H9 (cell line): ENCODE results near the gene MPC1. TPM values are rescaled to one million over a fixed set of nuclear protein-coding genes. Genes with fewer than 3 reads are reported as not detected.

Source experiments
- DNase-seq: peaks from one replicate; pipeline ENCODE4 v3.0.0-alpha.2; 2017
- H2AFZ ChIP-seq: one replicate; pipeline ENCODE4 v1.6.1; 2013; ENCODE audit warnings: mild to moderate bottlenecking, low read length, control low read depth, moderate library complexity
- H2AK5ac ChIP-seq: 2 replicates; pipeline ENCODE4 v1.6.1; 2013; ENCODE audit warnings: low read length, control low read depth, mixed read lengths; ENCODE audit not compliant: insufficient read length
- H2BK120ac ChIP-seq: one replicate; pipeline ENCODE4 v1.6.1; 2013; ENCODE audit warnings: low read depth, mild to moderate bottlenecking, low read length, control low read depth, inconsistent platforms; ENCODE audit not compliant: poor library complexity, severe bottlenecking
- H2BK12ac ChIP-seq: 2 replicates; pipeline ENCODE4 v1.6.1; 2013; ENCODE audit warnings: low read length, control low read depth, mixed read lengths, low read depth; ENCODE audit not compliant: insufficient read length
- H2BK15ac ChIP-seq: 2 replicates; pipeline ENCODE4 v1.6.1; 2013; ENCODE audit warnings: low read depth, low read length, control low read depth
- H2BK20ac ChIP-seq: one replicate; pipeline ENCODE4 v1.6.1; 2013; ENCODE audit warnings: low read depth, mild to moderate bottlenecking, low read length, control low read depth, inconsistent platforms; ENCODE audit not compliant: poor library complexity, severe bottlenecking
- H2BK5ac ChIP-seq: 2 replicates; pipeline ENCODE4 v1.6.1; 2013; ENCODE audit warnings: low read length, control low read depth, mixed read lengths; ENCODE audit not compliant: insufficient read length
- H3K14ac ChIP-seq: 2 replicates; pipeline ENCODE4 v1.6.1; 2013; ENCODE audit warnings: low read length, control low read depth; ENCODE audit not compliant: insufficient read depth
- H3K18ac ChIP-seq: 2 replicates; pipeline ENCODE4 v1.6.1; 2013; ENCODE audit warnings: low read depth, mild to moderate bottlenecking, mixed read lengths, low read length, control low read depth; ENCODE audit not compliant: insufficient read length
- H3K23ac ChIP-seq: 2 replicates; pipeline ENCODE4 v1.6.1; 2013; ENCODE audit warnings: low read length, control low read depth, mixed read lengths, low read depth; ENCODE audit not compliant: insufficient read length
- H3K23me2 ChIP-seq: 2 replicates; pipeline ENCODE4 v1.6.1; 2013; ENCODE audit warnings: low read depth, mild to moderate bottlenecking, mixed read lengths, low read length, control low read depth; ENCODE audit not compliant: insufficient read length, poor library complexity, severe bottlenecking
- H3K27ac ChIP-seq: 2 replicates; pipeline ENCODE4 v1.5.1; 2013; ENCODE audit warnings: low read length, control low read depth, mixed read lengths, low read depth; ENCODE audit not compliant: insufficient read length
- H3K27me3 ChIP-seq: 2 replicates; pipeline ENCODE4 v1.6.1; 2013; ENCODE audit warnings: low read length, control low read depth, inconsistent platforms; ENCODE audit not compliant: insufficient read depth
- H3K4ac ChIP-seq: 2 replicates; pipeline ENCODE4 v1.6.1; 2013; ENCODE audit warnings: low read depth, mild to moderate bottlenecking, control low read depth, inconsistent platforms, low read length, moderate library complexity
- H3K4me1 ChIP-seq: 2 replicates; pipeline ENCODE4 v1.6.1; 2013; ENCODE audit warnings: low read length, control low read depth, inconsistent platforms; ENCODE audit not compliant: insufficient read depth
- H3K4me2 ChIP-seq: 2 replicates; pipeline ENCODE4 v1.6.1; 2013; ENCODE audit warnings: low read length, control low read depth, mixed read lengths; ENCODE audit not compliant: insufficient read length, insufficient read depth
- H3K56ac ChIP-seq: 2 replicates; pipeline ENCODE4 v1.6.1; 2013; ENCODE audit warnings: low read depth, mild to moderate bottlenecking, mixed read lengths, low read length, control low read depth; ENCODE audit not compliant: insufficient read length
- H3K79me1 ChIP-seq: 2 replicates; pipeline ENCODE4 v1.6.1; 2013; ENCODE audit warnings: low read depth, mild to moderate bottlenecking, moderate library complexity, low read length, control low read depth, inconsistent platforms; ENCODE audit not compliant: insufficient read depth, poor library complexity, severe bottlenecking
- H3K79me2 ChIP-seq: 2 replicates; pipeline ENCODE4 v1.6.1; 2013; ENCODE audit warnings: low read length, control low read depth, inconsistent platforms; ENCODE audit not compliant: insufficient read depth
- H3K9ac ChIP-seq: 2 replicates; pipeline ENCODE4 v1.6.1; 2013; ENCODE audit warnings: low read length, control low read depth, mixed read lengths; ENCODE audit not compliant: insufficient read length; ENCODE audit errors: extremely low read depth
- H3K9me3 ChIP-seq: one replicate; pipeline ENCODE4 v1.6.1; 2013; ENCODE audit warnings: low read depth, low read length, inconsistent platforms; ENCODE audit not compliant: control insufficient read depth
- H3T11ph ChIP-seq: one replicate; pipeline ENCODE4 v1.6.1; 2013; ENCODE audit warnings: mild to moderate bottlenecking, low read length, control low read depth, inconsistent platforms
- H4K20me1 ChIP-seq: one replicate; pipeline ENCODE4 v1.6.1; 2013; ENCODE audit not compliant: control insufficient read depth, insufficient read length, insufficient read depth
- H4K5ac ChIP-seq: 2 replicates; pipeline ENCODE4 v1.6.1; 2013; ENCODE audit warnings: low read depth, mild to moderate bottlenecking, mixed read lengths, low read length, control low read depth; ENCODE audit not compliant: insufficient read length
- H4K8ac ChIP-seq: replicated peaks from 2 replicates; pipeline ENCODE4 v1.6.1; 2013; ENCODE audit warnings: low read length, control low read depth, mixed read lengths, low read depth; ENCODE audit not compliant: insufficient read length
- H4K91ac ChIP-seq: 2 replicates; pipeline ENCODE4 v1.6.1; 2013; ENCODE audit warnings: low read depth, mild to moderate bottlenecking, moderate library complexity, mixed read lengths, low read length, control low read depth; ENCODE audit not compliant: insufficient read length
- H3K27ac Mint-ChIP-seq, 3 experiments: 2 replicates in 2 of 3; 3 replicates in 1 of 3; pipeline ENCODE4 v1.8.0; 2020 to 2021; ENCODE audit warnings: mixed read lengths in 3 of 3, mild to moderate bottlenecking in 1 of 3, moderate library complexity in 1 of 3
- H3K27me3 Mint-ChIP-seq: 2 replicates; pipeline ENCODE4 v1.8.0; 2021; ENCODE audit warnings: low read depth, mild to moderate bottlenecking, moderate library complexity, mixed read lengths
- H3K36me3 Mint-ChIP-seq, 3 experiments: 2 replicates in 2 of 3; 3 replicates in 1 of 3; pipeline ENCODE4 v1.8.0; 2020 to 2021; ENCODE audit warnings: low read depth in 3 of 3, mixed read lengths in 3 of 3; ENCODE audit not compliant: insufficient read depth in 1 of 3
- H3K4me1 Mint-ChIP-seq, 2 experiments: 2 replicates each; pipeline ENCODE4 v1.8.0; 2020; ENCODE audit warnings: mixed read lengths in 2 of 2
- H3K4me3 Mint-ChIP-seq, 2 experiments: 2 replicates in 1 of 2; 3 replicates in 1 of 2; pipeline ENCODE4 v1.8.0; 2020 to 2021; ENCODE audit warnings: mild to moderate bottlenecking in 2 of 2, mixed read lengths in 2 of 2, moderate library complexity in 1 of 2
- H3K9me3 Mint-ChIP-seq, 2 experiments: 2 replicates in 1 of 2; 3 replicates in 1 of 2; pipeline ENCODE4 v1.8.0; 2020; ENCODE audit warnings: mild to moderate bottlenecking in 2 of 2, mixed read lengths in 2 of 2, moderate library complexity in 1 of 2
- CTCF ChIP-seq: fragments of 200-600 bp; sonication (generic); conservative IDR thresholded peaks from 3 replicates; pipeline ENCODE4 v1.8.0; 2021; ENCODE audit warnings: antibody characterized with exemption, mild to moderate bottlenecking
- total RNA-seq: library from RNA; stranded (reverse); gene quantifications from 2 replicates; pipeline ENCODE4 v1.2.1, GENCODE V29; 2021

MPC1 gene
- total RNA-seq, 1 experiment from 2014 or later = 10.0 TPM

DNA sequence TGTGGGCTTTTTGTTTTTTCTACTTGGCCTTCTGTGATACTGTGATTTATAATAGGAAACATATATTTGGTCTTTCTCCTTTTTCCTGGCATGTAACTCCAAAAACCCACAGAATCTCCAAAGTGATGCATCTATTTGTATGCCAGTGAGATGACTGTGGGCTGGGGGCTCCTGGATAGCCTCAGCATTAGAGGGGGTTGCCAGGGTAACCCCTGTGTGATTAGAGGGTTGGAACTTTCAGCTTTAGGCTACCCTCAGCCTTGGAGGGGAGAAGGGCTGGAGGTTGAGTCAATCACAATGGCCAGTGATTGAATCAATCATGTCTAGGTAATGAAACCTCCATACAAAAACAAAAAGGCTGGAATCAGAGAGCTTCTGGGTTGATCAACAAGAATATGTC is 29.8 kb downstream of the MPC1 start:
- H2AK5ac ChIP-seq = no peak overlapping the region
- no peak overlapping the region for H3K27ac Mint-ChIP-seq
- H3K4me3 Mint-ChIP-seq = no peak overlapping the region
- H3K27me3 Mint-ChIP-seq = no peaks in the 10 kb centered on the region; the same call in 1 of the 2 replicates
- H3K9me3 Mint-ChIP-seq = peaks cover 8 to 11% of the 10 kb centered on the region in 2 experiments; a peak in 4 of 5 replicates
- H3K27me3 ChIP-seq = no peaks in the 10 kb centered on the region
- H3K79me1 ChIP-seq = no peaks in the 10 kb centered on the region
- no peak overlapping the region for H2BK120ac ChIP-seq
- H3K4me1 Mint-ChIP-seq = peaks cover 7 to 8% of the 10 kb centered on the region in 2 experiments
- no peak overlapping the region for H3K4ac ChIP-seq
- no peak overlapping the region for H4K8ac ChIP-seq
- no peaks in the 10 kb centered on the region; the same call in 1 of the 2 replicates for H3K4me1 ChIP-seq
- H3K4me2 ChIP-seq = no peak overlapping the region
- no peak overlapping the region for H3K23ac ChIP-seq
- no peak overlapping the region for H3K56ac ChIP-seq
- no peak overlapping the region for H4K91ac ChIP-seq
- no peak overlapping the region for H2AFZ ChIP-seq
- DNase-seq = no peak
- H2BK20ac ChIP-seq = no peak overlapping the region
- no peak overlapping the region for H3K18ac ChIP-seq
- no peak overlapping the region for H2BK5ac ChIP-seq
- no peak overlapping the region for H3K27ac ChIP-seq
- no peaks in the 10 kb centered on the region for H3K9me3 ChIP-seq
- H2BK12ac ChIP-seq = no peak overlapping the region
- H3K23me2 ChIP-seq = no peaks in the 10 kb centered on the region
- TF ChIP-seq CTCF = no peak
- peaks cover 0 to 1% (median 0%) of the 10 kb centered on the region in 3 experiments; a peak in 1 of 7 replicates for H3K36me3 Mint-ChIP-seq
- H4K20me1 ChIP-seq = no peaks in the 10 kb centered on the region
- no peaks in the 10 kb centered on the region for H3K79me2 ChIP-seq
- H3K14ac ChIP-seq = no peak overlapping the region
- H4K5ac ChIP-seq = no peak overlapping the region
- no peak overlapping the region for H2BK15ac ChIP-seq
- no peak overlapping the region for H3T11ph ChIP-seq
- H3K9ac ChIP-seq = no peak overlapping the region
